DMS 273 treated with DMSO at 0.1 percent for 48 hours (cell line): ENCODE data around the gene RSAD2.
"Not testable (repeated sequence)": the region's sequence is repeated elsewhere in the genome, so short reads cannot be mapped to it uniquely, and the experiment has no call there.

ENCODE experiments used
- DNase-seq: peaks from one replicate; lab custom pipeline; 2025; lab: John Stamatoyannopoulos, UW

The RSAD2 gene

DNA sequence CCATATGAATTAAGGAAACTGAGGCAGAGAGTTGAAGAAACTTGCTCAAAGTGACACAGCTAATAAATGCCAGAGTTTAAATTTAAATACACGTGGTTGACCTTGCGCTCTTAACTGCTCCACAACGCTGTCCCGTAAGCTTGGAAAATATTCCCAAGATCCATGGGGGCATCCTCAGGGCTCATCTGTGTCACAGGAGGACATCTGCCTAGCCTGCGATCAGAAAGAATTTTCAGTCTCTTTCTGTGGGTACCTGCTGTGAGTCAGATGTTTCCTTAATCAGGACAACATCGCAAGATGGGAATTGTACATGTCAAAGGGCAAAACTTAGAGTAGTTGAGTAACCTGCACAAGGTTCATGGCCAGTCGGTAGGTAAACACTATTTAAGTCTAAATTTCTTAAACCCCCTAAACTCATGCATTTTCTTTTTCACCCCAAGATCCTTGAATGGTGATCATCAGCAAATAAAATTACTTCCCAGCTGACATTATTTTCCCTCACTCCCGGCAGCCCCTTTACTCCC is 13.3 kb upstream of the RSAD2 start:
- no peak for DNase-seq

DNA sequence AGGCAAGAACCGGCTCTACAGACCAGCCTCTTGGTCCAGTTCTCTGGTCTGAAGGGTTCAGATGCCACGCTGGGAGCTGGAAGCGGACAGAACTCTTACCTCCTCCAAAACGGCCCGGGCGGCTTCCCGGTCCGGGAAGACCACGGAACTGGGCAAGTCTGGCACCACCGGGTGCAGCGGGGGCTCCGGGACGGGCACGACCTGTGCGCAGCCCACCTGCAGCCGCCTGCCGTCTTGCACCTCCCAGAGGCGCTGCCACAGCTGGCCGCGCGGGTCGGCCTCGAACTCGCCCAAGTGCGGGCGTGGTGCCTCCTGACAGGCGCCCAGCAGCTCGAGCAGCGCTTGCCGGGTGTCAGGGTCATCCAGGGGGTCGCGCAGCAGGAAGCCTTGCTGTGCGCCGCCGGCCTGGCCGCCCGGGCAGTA is 12.6 kb upstream of the RSAD2 start:
- DNase-seq: no peak

DNA sequence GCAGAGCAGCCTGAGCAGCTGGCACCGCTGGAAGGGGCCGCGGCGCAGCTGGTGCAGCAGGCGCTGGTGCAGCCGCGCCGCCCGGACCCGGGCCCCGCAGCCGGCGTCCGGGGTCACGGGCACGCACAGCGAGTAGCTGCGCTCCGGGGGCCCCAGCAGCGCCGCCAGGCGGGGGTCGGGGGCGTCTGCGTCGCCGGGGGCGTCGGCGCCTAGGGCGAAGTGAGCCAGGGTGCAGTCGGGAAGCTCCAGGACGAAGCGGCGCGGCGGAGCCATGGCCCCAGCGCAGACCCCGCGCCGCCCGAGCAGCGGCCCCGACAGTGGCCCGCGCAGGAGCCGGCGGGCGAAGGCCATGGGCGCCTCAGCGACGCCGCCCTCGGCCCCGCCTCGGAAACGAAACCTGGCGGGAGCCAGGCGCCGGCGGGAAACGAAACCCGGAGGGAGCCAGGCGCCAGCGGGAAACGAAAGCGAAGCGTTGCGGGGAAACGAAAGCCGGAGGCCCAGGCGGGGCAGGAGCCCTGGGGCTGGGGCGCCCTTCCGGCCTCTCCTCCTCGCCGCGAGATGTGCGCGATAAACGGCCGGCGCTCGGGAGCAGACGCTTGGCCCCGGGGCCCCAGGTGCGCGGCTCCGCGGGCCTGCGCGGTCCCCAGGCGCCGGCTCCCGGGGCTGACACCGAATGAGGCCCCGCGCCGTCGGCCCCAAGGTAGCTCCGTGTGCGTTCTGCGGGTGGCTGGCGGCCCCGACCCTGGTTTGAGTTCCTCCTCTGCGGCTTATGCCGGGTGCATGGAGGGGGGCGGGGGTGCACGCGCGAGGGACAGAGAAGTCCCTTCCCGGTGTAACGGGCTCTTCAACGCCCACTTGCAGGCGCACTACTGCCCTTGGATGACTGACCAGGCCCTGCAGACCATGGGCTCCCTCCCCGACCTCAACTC is 12.0 kb upstream of the RSAD2 start, which contains the start of gene CMPK2:
Gene CMPK2 (minus strand): TSS at position 562 of the 929 bp plus-strand sequence. CDS start 211 bp downstream, at position 351.
- no peak for DNase-seq

DNA sequence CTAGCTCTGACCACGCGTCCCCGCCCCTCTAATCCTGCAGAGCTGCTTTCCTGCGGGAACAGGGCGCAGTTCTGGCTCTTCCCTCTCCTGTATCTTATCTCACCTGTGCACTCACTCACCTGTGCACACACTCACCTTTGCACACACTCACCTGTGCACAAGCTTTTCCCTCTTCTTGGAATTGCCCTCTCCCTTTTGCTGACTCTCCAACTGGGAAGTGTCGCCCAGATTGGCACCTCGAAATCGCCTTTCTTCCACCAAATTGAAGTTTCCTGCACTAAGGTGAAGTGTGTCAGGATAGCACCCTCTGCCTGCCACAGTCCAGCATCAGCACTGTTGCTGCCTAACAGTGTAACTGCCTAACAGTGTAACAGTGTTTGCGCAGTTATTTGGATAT is 11.3 kb upstream of the RSAD2 start:
- DNase-seq: no peak

- no peak for DNase-seq
These were observed 10.6 kb upstream of the RSAD2 start for GRCh38 chr2:6866982-6867381.

DNA sequence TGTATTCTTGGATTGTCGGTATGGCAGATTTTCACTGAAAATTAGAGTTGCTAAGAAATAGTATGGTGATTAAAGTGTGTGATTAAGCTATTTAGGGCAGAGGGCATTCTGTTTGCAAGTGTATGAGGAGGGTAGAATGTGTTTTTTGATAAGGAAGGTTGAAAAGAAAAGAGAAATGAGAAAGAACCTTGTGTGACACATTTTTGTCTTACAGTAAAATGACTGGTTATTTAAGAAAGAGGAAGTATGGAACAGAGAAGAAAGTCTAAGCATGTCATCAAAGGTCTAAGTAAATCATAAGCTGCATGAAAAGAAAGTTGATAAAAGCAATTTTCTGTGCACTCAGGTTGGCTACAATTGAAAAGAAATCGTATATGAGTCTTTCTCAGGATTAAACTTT is 5.2 kb upstream of the RSAD2 start:
- no peak for DNase-seq

DNA sequence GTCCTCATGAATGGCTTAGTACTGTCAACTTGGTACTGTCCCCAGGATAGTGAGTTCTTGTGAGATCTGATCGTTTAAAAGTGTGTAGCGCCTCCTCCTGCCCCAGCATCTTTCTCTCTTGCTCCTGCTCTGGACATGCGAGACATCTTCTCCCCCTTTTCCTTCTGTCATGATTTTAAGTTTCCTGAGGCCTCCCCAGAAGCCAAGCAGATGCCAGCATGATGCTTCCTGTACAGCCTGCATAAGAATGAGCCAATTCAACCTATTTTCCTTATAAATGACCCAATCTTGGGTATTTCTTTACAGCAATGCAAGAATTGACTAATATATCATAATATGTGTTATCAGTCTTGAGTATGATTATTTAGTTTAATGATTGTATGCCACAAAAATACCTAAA is 3.5 kb upstream of the RSAD2 start:
- no peak for DNase-seq

- no peak for DNase-seq
These were observed 1.3 kb upstream of the RSAD2 start for GRCh38 chr2:6876309-6876708.

GRCh38 chr2:6878549-6878948 is 972 bp downstream of the RSAD2 start:
- DNase-seq: no peak

DNA sequence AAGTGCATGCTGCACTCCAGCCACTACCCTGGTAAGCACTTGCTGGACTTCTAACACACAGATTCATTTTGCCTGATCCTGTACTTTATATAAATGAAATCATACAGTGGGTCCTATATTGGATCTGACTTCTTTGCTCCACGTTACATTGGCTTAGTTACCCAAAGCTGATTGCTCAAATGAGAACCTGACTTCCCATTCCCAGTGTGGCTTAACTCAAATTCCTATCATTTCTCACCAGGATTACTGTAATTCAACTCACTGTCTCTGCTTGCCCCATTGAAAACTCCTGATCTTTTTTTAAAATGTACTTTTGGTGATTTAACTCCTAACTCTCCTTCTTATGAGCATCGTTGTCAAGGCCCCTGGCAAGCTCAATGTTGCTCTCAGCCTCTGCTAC is 1.4 kb downstream of the RSAD2 start:
- DNase-seq: no peak

DNA sequence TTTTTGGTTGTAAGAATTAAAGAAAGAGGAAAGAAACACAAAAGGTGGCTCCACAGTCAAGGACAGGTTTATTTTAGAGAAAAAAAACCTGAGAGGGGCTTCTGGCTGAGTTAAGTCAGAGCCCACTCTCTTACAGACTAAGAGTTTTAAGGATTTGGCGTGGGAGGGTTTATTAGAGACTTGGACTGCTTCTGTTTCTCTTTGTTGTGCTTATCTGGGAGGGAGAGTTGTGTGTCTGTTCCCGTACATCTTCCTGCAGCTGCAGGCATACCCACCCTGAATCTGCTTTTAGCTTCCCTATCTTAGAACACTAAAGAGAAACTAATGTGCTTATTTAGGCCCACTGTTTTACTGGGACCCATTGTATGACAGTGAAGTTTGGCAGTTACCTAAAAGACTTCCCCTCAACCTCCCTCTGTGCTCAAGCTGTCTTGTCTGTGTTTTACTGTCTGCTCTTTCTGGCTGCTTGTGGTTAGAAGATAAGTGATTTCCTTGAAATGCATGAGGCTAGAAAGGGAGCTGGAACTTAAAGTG is 2.7 kb downstream of the RSAD2 start:
- no peak for DNase-seq

DNA sequence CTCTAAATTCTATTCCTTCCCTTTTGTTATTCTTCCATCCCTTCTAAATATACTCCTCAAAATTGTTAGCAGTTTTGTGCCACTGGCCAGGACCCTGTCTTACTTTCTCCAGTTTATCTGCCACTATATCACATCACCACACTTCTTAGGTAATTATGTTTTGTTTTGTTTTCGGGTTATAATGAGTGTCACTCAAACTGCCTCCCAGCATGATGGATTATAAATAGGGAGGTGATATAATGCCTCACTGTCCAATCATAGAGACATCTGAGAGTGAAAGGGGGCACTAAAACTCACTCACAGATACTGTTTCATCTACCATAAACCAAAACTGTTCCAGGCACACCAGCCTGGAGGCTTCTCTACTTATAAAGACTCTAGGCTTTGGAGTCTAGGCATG is 3.5 kb downstream of the RSAD2 start:
- no peak for DNase-seq

DNA sequence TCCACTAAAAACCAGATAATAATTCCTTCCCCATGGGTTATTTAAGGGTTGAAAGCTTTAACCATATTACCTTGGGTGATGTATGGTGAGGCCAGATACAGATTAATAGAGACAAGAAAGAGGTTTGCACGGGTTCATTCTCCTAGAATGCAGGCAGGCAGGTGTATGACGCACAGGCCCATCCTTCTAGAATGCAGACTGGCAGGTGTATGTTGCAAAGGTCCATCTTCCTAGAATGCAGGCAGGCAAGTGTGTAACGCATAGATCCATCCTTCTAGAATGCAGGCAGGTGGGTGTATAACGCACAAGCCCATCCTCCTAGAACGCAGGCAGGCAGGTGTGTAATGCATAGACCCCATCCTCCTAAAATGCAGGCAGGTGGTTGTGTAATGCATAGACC is 3.9 kb downstream of the RSAD2 start:
- no peak for DNase-seq

- DNase-seq: no peak
These were observed 6.0 kb downstream of the RSAD2 start for GRCh38 chr2:6883448-6884122.

- no peak for DNase-seq
These were observed 8.0 kb downstream of the RSAD2 start for GRCh38 chr2:6885551-6885950.

- DNase-seq: no peak
These were observed 8.4 kb downstream of the RSAD2 start for GRCh38 chr2:6885968-6886367.

GRCh38 chr2:6887751-6888192 is 10.2 kb downstream of the RSAD2 start:
- no peak for DNase-seq

- no peak for DNase-seq
These were observed 11.1 kb downstream of the RSAD2 start for GRCh38 chr2:6888724-6889123.

- DNase-seq: no peak
These were observed 16.4 kb downstream of the RSAD2 start for GRCh38 chr2:6893876-6894482.

DNA sequence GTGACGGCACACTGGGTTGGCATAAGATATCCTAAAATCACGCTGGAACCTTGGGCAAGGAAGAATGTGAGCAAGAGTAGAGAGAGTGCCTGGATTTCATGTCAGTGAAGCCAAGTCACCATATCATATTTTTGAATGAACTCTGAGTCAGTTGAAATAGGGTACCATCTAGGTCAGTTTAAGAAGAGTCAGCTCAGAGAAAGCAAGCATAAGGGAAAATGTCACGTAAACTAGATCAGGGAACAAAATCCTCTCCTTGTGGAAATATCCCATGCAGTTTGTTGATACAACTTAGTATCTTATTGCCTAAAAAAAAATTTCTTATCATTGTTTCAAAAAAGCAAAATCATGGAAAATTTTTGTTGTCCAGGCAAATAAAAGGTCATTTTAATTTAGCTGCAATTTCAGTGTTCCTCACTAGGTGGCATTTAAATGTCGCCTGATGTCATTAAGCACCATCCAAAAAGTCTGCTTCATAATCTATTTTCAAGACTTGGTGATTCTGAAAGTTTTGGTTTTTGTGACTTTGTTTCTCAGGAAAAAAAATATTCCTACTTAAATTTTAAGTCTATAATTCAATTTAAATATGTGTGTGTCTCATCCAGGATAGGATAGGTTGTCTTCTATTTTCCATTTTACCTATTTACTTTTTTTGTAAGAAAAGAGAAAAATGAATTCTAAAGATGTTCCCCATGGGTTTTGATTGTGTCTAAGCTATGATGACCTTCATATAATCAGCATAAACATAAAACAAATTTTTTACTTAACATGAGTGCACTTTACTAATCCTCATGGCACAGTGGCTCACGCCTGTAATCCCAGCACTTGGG is 19.6 kb downstream of the RSAD2 start:
- no peak for DNase-seq

DNA sequence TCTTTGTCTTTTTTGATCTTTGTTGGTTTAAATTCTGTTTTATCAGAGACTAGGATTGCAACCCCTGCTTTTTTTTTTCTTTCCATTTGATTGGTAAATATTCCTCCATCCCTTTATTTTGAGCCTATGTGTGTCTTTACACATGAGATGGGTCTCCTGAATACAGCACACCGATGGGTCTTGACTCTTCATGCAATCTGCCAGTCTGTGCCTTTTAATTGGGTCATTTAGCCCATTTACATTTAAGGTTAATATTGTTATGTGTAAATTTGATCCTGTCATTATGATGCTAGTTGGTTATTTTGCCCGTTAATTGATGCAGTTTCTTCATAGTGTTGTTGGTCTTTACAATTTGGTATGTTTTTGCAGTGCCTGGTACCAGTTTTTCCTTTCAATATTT is 25.0 kb downstream of the RSAD2 start:
- not testable (repeated sequence) for DNase-seq
